HepG2 (cell line): Measurements from ENCODE around the gene RPL35. TPM values are rescaled to one million over a fixed set of nuclear protein-coding genes. Genes with fewer than 3 reads are reported as not detected.

Experiments
- AKAP8 ChIP-seq: sonication (generic); formaldehyde crosslinking; IDR thresholded peaks from 2 replicates; pipeline ENCODE4 v1.5.1; 2020; ENCODE audit warnings: mild to moderate bottlenecking, missing genetic modification reagents
- BCL6 ChIP-seq: IDR thresholded peaks from 2 replicates; pipeline ENCODE4 v1.6.1; 2016; ENCODE audit warnings: missing genetic modification reagents, missing compliant biosample characterization
- DPF2 ChIP-seq: sonication (generic); formaldehyde crosslinking; IDR thresholded peaks from 2 replicates; pipeline ENCODE4 v1.4.0; 2020; ENCODE audit warnings: mild to moderate bottlenecking, low read depth, missing genetic modification reagents, borderline replicate concordance
- KLF15 ChIP-seq: sonication (generic); formaldehyde crosslinking; IDR thresholded peaks from 2 replicates; pipeline ENCODE4 v1.8.1; 2023; ENCODE audit warnings: borderline replicate concordance, mild to moderate bottlenecking, inconsistent platforms, missing genetic modification reagents, mixed read lengths
- KLF6 ChIP-seq: IDR thresholded peaks from 2 replicates; pipeline ENCODE4 v1.8.0; 2016; ENCODE audit warnings: missing biosample characterization, missing genetic modification reagents
- MAF1 ChIP-seq: sonication (generic); formaldehyde crosslinking; IDR thresholded peaks from 2 replicates; pipeline ENCODE4 v1.5.0; 2020; ENCODE audit warnings: missing genetic modification reagents, borderline replicate concordance
- MBD4 ChIP-seq: IDR thresholded peaks from 2 replicates; pipeline ENCODE4 v1.6.1; 2012; ENCODE audit warnings: low read length, inconsistent platforms, borderline replicate concordance
- PHF8 ChIP-seq: sonication (generic); formaldehyde crosslinking; IDR thresholded peaks from 2 replicates; pipeline ENCODE4 v1.5.0; 2020; ENCODE audit warnings: missing genetic modification reagents
- SIX4 ChIP-seq: sonication (generic); formaldehyde crosslinking; IDR thresholded peaks from 2 replicates; pipeline ENCODE4 v1.4.0; 2020; ENCODE audit warnings: missing genetic modification reagents
- TOPORS ChIP-seq: sonication (generic); formaldehyde crosslinking; IDR thresholded peaks from 2 replicates; pipeline ENCODE4 v1.8.0; 2023; ENCODE audit warnings: mild to moderate bottlenecking, missing genetic modification reagents
- ZMYM4 ChIP-seq: sonication (generic); formaldehyde crosslinking; IDR thresholded peaks from 2 replicates; pipeline ENCODE4 v1.8.1; 2023; ENCODE audit warnings: mild to moderate bottlenecking, missing genetic modification reagents
- ZSCAN21 ChIP-seq: sonication (generic); formaldehyde crosslinking; IDR thresholded peaks from 2 replicates; pipeline ENCODE4 v1.8.0; 2022; ENCODE audit warnings: mild to moderate bottlenecking, missing genetic modification reagents, moderate library complexity, borderline replicate concordance
- polyA plus RNA-seq, 8 experiments: library from polyadenylated mRNA; depleted of rRNA in 3 of 8; stranded (reverse) in 7 of 8; unstranded in 1 of 8; fragments of >200 nt; fragmentation: Illumina TruSeq in 4 of 8; extraction: Trizol in 4 of 8; gene quantifications; 2 replicates each; pipeline versions ENCODE4 v1.2.1 to v1.2.3, GENCODE V29; 2011 to 2016; ENCODE audit warnings: low read depth in 4 of 8, missing spikeins in 1 of 8, mixed read lengths in 1 of 8; ENCODE audit not compliant: insufficient read depth in 1 of 8
- total RNA-seq, 5 experiments: library from RNA; depleted of rRNA; stranded (reverse); fragments of >200 nt; fragmentation: Illumina TruSeq; extraction: Trizol; gene quantifications; 2 replicates each; pipeline ENCODE4 v1.2.3, GENCODE V29; 2016; ENCODE audit warnings: low read depth in 1 of 5
- TF ChIP-seq, protein P1 (sequence below): sonication (generic); formaldehyde crosslinking; IDR thresholded peaks from 2 replicates; pipeline ENCODE4; 2020; ENCODE audit warnings: missing genetic modification reagents, mild to moderate bottlenecking, borderline replicate concordance
- TF ChIP-seq, protein P2 (sequence below): sonication (generic); formaldehyde crosslinking; IDR thresholded peaks from 2 replicates; pipeline ENCODE4 v1.5.0; 2020; ENCODE audit warnings: mild to moderate bottlenecking, missing genetic modification reagents
- TF ChIP-seq, protein P3 (sequence below): IDR thresholded peaks from 2 replicates; pipeline ENCODE4 v1.6.1; 2016; ENCODE audit warnings: mild to moderate bottlenecking
- TF ChIP-seq, protein P4 (sequence below): IDR thresholded peaks from 2 replicates; pipeline ENCODE4 v1.4.0; 2020; ENCODE audit warnings: mild to moderate bottlenecking, missing genetic modification reagents

RPL35 gene
- total and polyA plus RNA-seq, 2 of the 13 experiments (the other 11 are each of a cell fraction or from before 2014, with no cell fraction given) = 2,153 to 2,935 TPM

DNA sequence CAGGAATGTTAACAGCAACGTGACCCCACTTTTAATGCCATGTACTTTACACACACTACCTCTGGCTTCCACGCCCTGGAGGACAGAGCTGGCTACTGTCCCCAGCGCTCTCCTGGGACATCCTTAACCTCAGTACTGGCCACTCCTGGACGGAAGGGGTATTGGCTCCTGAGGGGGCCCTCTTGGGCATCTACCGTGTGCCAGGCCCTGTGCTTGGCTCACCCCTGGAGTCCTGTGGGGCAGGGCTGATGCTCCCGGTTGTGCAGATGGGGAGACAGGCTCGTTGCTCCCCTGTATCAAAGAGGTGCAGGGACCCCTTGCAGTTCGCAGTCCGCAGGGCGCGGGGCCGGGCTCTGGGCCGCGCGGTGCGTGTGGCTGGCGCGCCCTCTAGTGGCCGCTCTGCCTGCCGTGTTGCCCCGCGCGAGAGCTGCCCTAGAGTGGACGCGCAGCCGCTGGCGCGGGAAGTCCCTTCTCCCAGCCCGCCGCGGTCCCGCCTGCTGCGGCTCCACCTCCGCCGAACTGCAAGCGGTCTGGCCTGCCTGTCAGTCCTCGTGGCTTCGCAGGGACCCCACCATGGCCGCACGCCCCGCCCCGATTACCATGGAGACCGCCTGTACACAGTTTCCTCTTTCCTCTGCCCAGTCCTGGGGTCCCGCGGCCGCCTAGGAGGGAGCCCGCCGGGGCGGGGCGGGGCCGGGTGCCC is 8.8 kb downstream of the RPL35 start, which contains the start of gene WDR38 (continued):
- TF ChIP-seq, protein P1, sequence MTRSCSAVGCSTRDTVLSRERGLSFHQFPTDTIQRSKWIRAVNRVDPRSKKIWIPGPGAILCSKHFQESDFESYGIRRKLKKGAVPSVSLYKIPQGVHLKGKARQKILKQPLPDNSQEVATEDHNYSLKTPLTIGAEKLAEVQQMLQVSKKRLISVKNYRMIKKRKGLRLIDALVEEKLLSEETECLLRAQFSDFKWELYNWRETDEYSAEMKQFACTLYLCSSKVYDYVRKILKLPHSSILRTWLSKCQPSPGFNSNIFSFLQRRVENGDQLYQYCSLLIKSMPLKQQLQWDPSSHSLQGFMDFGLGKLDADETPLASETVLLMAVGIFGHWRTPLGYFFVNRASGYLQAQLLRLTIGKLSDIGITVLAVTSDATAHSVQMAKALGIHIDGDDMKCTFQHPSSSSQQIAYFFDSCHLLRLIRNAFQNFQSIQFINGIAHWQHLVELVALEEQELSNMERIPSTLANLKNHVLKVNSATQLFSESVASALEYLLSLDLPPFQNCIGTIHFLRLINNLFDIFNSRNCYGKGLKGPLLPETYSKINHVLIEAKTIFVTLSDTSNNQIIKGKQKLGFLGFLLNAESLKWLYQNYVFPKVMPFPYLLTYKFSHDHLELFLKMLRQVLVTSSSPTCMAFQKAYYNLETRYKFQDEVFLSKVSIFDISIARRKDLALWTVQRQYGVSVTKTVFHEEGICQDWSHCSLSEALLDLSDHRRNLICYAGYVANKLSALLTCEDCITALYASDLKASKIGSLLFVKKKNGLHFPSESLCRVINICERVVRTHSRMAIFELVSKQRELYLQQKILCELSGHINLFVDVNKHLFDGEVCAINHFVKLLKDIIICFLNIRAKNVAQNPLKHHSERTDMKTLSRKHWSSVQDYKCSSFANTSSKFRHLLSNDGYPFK (CRISPR knock-in tag) = peak; percentile 57; the same call in 1 of the 2 replicates
- TF ChIP-seq AKAP8 (CRISPR knock-in tag) = no peak
- no peak for TF ChIP-seq MAF1 (CRISPR knock-in tag)
- TF ChIP-seq, protein P2, sequence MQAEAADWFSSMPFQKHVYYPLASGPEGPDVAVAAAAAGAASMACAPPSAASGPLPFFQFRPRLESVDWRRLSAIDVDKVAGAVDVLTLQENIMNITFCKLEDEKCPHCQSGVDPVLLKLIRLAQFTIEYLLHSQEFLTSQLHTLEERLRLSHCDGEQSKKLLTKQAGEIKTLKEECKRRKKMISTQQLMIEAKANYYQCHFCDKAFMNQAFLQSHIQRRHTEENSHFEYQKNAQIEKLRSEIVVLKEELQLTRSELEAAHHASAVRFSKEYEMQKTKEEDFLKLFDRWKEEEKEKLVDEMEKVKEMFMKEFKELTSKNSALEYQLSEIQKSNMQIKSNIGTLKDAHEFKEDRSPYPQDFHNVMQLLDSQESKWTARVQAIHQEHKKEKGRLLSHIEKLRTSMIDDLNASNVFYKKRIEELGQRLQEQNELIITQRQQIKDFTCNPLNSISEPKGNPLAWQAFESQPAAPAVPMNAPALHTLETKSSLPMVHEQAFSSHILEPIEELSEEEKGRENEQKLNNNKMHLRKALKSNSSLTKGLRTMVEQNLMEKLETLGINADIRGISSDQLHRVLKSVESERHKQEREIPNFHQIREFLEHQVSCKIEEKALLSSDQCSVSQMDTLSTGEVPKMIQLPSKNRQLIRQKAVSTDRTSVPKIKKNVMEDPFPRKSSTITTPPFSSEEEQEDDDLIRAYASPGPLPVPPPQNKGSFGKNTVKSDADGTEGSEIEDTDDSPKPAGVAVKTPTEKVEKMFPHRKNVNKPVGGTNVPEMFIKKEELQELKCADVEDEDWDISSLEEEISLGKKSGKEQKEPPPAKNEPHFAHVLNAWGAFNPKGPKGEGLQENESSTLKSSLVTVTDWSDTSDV = no peak
- no peak for TF ChIP-seq SIX4 (CRISPR knock-in tag)
- TF ChIP-seq, protein P3, sequence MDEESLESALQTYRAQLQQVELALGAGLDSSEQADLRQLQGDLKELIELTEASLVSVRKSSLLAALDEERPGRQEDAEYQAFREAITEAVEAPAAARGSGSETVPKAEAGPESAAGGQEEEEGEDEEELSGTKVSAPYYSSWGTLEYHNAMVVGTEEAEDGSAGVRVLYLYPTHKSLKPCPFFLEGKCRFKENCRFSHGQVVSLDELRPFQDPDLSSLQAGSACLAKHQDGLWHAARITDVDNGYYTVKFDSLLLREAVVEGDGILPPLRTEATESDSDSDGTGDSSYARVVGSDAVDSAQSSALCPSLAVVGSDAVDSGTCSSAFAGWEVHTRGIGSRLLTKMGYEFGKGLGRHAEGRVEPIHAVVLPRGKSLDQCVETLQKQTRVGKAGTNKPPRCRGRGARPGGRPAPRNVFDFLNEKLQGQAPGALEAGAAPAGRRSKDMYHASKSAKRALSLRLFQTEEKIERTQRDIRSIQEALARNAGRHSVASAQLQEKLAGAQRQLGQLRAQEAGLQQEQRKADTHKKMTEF (CRISPR knock-in tag) = peak; percentile 81
- no peak for TF ChIP-seq KLF6 (CRISPR knock-in tag)
- TF ChIP-seq ZMYM4 (CRISPR knock-in tag) = peak; percentile 52; the same call in 1 of the 2 replicates
- TF ChIP-seq PHF8 = 0 out of 2 replicates have a peak, but pooled peaks have one; percentile 41
- TF ChIP-seq TOPORS = no peak
- no peak for TF ChIP-seq BCL6 (CRISPR knock-in tag)
- peak; percentile 55; the same call in 1 of the 2 replicates for TF ChIP-seq ZSCAN21 (CRISPR knock-in tag)
- TF ChIP-seq KLF15 = no peak
- TF ChIP-seq, protein P4, sequence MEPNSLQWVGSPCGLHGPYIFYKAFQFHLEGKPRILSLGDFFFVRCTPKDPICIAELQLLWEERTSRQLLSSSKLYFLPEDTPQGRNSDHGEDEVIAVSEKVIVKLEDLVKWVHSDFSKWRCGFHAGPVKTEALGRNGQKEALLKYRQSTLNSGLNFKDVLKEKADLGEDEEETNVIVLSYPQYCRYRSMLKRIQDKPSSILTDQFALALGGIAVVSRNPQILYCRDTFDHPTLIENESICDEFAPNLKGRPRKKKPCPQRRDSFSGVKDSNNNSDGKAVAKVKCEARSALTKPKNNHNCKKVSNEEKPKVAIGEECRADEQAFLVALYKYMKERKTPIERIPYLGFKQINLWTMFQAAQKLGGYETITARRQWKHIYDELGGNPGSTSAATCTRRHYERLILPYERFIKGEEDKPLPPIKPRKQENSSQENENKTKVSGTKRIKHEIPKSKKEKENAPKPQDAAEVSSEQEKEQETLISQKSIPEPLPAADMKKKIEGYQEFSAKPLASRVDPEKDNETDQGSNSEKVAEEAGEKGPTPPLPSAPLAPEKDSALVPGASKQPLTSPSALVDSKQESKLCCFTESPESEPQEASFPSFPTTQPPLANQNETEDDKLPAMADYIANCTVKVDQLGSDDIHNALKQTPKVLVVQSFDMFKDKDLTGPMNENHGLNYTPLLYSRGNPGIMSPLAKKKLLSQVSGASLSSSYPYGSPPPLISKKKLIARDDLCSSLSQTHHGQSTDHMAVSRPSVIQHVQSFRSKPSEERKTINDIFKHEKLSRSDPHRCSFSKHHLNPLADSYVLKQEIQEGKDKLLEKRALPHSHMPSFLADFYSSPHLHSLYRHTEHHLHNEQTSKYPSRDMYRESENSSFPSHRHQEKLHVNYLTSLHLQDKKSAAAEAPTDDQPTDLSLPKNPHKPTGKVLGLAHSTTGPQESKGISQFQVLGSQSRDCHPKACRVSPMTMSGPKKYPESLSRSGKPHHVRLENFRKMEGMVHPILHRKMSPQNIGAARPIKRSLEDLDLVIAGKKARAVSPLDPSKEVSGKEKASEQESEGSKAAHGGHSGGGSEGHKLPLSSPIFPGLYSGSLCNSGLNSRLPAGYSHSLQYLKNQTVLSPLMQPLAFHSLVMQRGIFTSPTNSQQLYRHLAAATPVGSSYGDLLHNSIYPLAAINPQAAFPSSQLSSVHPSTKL (CRISPR knock-in tag) = no peak
- no peak for TF ChIP-seq DPF2 (CRISPR knock-in tag)
- TF ChIP-seq MBD4 = no peak
